ENCODE results near the gene PITX3.
"Not testable (repeated sequence)": the region's sequence is repeated elsewhere in the genome, so short reads cannot be mapped to it uniquely, and the experiment has no call there.

PITX3 gene

GRCh38 chr10:102261842-102262241 is 20.5 kb upstream of the PITX3 start:
- no peak for DNase-seq (ENCODE audit: low read depth)
- TF ChIP-seq, protein P1, sequence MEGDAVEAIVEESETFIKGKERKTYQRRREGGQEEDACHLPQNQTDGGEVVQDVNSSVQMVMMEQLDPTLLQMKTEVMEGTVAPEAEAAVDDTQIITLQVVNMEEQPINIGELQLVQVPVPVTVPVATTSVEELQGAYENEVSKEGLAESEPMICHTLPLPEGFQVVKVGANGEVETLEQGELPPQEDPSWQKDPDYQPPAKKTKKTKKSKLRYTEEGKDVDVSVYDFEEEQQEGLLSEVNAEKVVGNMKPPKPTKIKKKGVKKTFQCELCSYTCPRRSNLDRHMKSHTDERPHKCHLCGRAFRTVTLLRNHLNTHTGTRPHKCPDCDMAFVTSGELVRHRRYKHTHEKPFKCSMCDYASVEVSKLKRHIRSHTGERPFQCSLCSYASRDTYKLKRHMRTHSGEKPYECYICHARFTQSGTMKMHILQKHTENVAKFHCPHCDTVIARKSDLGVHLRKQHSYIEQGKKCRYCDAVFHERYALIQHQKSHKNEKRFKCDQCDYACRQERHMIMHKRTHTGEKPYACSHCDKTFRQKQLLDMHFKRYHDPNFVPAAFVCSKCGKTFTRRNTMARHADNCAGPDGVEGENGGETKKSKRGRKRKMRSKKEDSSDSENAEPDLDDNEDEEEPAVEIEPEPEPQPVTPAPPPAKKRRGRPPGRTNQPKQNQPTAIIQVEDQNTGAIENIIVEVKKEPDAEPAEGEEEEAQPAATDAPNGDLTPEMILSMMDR (IDR thresholded peaks at IDR 0.05; ENCODE audit: control insufficient read depth, extremely low read depth, insufficient read depth), result no peak
- H3K4me3 ChIP-seq (ENCODE audit: low read depth, low read length), result no peak overlapping the region

DNA sequence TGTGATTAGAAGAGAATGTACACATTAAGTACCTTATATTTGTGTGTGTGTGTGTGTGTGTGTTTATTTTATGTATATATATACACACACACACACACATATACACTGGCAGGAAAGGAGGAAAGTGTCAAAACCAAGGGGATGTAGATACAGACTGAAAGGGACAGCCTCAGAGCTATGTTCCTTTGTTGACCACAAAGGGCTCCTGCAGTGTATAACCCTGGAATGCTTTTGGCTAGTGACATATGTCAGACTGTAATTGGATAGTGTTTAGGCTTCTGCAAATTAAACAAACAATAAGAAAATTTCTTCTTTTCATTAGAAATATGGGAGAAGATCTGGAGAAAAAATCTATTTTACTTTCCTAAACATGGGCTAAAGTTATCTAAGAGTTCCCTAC is 19.9 kb upstream of the PITX3 start:
- TF ChIP-seq, protein P1 (IDR thresholded peaks at IDR 0.05; ENCODE audit: control insufficient read depth, extremely low read depth, insufficient read depth), result no peak
- no peak for DNase-seq (ENCODE audit: low read depth)
- no peak overlapping the region for H3K4me3 ChIP-seq (ENCODE audit: low read depth, low read length)

DNA sequence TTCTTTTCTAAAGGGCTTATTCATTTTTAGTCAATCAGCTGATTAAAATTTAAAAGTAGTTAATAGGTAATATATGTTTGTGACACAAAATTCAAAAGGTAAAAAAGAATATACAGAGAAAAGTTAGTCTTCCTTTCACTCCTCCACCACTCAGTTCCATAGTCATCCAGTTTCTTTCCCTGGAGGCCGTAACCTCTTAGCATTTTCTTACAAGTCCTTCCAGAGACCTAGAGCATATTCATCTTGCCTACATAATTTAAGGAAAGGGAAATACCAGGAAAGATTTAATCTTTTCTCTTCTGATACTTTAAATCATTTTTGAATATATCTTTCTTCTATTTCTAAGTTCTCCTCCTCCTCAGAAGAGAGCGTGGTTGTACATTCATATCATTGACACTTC is 14.1 kb upstream of the PITX3 start:
- DNase-seq (ENCODE audit: low read depth), result no peak
- no peak overlapping the region for H3K4me3 ChIP-seq (ENCODE audit: low read depth, low read length)
- TF ChIP-seq, protein P1 (IDR thresholded peaks at IDR 0.05; ENCODE audit: control insufficient read depth, extremely low read depth, insufficient read depth), result no peak

- TF ChIP-seq, protein P1 (IDR thresholded peaks at IDR 0.05; ENCODE audit: control insufficient read depth, extremely low read depth, insufficient read depth), result no peak
- DNase-seq (ENCODE audit: low read depth), result no peak
- H3K4me3 ChIP-seq (ENCODE audit: low read depth, low read length), result no peak overlapping the region
These were observed 13.1 kb upstream of the PITX3 start for GRCh38 chr10:102254426-102254825.

- not testable (repeated sequence) for DNase-seq (ENCODE audit: low read depth); H3K4me3 ChIP-seq (ENCODE audit: low read depth, low read length)
These were observed 11.2 kb upstream of the PITX3 start for GRCh38 chr10:102252508-102252907.

DNA sequence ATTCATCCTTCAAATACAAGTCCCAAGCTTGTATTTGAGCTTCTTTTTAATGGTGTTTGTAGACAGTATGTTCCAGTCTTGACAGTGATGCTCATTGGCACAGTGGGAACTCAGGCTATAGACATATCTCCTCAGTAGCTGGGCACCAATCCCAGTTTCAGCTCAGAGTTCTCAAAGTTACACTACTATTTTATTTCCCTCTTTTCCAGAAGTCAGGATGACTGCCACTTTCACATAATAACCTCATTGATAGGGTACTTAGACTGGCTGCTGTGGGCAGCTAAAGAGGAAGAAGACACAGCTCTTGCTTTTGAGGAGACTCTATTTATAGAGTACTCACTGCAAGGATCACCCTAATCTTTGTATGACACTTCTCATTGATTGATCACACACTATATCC is 6.4 kb upstream of the PITX3 start:
- peak; percentile 79 for DNase-seq (ENCODE audit: low read depth)
- peak overlapping the region; percentile 8 for H3K4me3 ChIP-seq (ENCODE audit: low read depth, low read length)
- TF ChIP-seq, protein P1 (IDR thresholded peaks at IDR 0.05; ENCODE audit: control insufficient read depth, extremely low read depth, insufficient read depth), result no peak

- peak overlapping the region; percentile 92 for H3K4me3 ChIP-seq (ENCODE audit: low read depth, low read length)
- TF ChIP-seq, protein P1 (IDR thresholded peaks at IDR 0.05; ENCODE audit: control insufficient read depth, extremely low read depth, insufficient read depth), result no peak
- DNase-seq (ENCODE audit: low read depth), result no peak
These were observed 4.9 kb upstream of the PITX3 start for GRCh38 chr10:102246261-102246660.

- H3K4me3 ChIP-seq (ENCODE audit: low read depth, low read length), result peak overlapping the region; percentile 92
- no peak for DNase-seq (ENCODE audit: low read depth)
- TF ChIP-seq, protein P1 (IDR thresholded peaks at IDR 0.05; ENCODE audit: control insufficient read depth, extremely low read depth, insufficient read depth), result no peak
These were observed 4.6 kb upstream of the PITX3 start for GRCh38 chr10:102245932-102246251.
